CD4-positive, alpha-beta T cell (primary cell): ENCODE data around the gene ADGRL2. TPM values are rescaled to one million over a fixed set of nuclear protein-coding genes. Genes with fewer than 3 reads are reported as not detected.

Experiments used
- ATAC-seq: fragments of 200-7000 bp; cut with Tn5 transposase; one replicate; pipeline ENCODE4 v1.10.0; 2022; ENCODE audit warnings: mild to moderate bottlenecking; ENCODE audit not compliant: poor library complexity
- CTCF ChIA-PET: fragments of 350-600 bp; sonication (Branson Sonifier 250); formaldehyde crosslinking; loops from one replicate; lab custom pipeline; 2021; ENCODE audit warnings: antibody characterized with exemption, inconsistent platforms; lab: Charles Lee
- POLR2A ChIA-PET: fragments of 350-600 bp; sonication (Branson Sonifier 250); formaldehyde crosslinking; loops from one replicate; lab custom pipeline; 2021; ENCODE audit warnings: antibody characterized with exemption, inconsistent platforms; lab: Charles Lee
- DNase-seq, 14 experiments: peaks; one replicate each; pipeline ENCODE4 v3.0.0-alpha.2; 2013 to 2020; ENCODE audit warnings: mixed read lengths in 2 of 14
- H3K27ac ChIP-seq, 2 donors: one replicate each; pipeline versions ENCODE4 v1.5.1 to v1.7.0; 2013; ENCODE audit warnings: low read length in 2 of 2, low read depth in 1 of 2, mild to moderate bottlenecking in 1 of 2
- H3K27me3 ChIP-seq, 2 experiments: 1 replicate in 1 of 2; 2 replicates in 1 of 2; pipeline versions ENCODE4 v1.6.1 to v1.7.0; 2013; ENCODE audit warnings: low read length in 2 of 2, control low read depth in 1 of 2, mild to moderate bottlenecking in 1 of 2, moderate library complexity in 1 of 2; ENCODE audit not compliant: insufficient read depth in 2 of 2, control insufficient read depth in 1 of 2
- H3K36me3 ChIP-seq: one replicate; pipeline ENCODE4 v1.6.1; 2013; ENCODE audit warnings: low read length, control low read depth; ENCODE audit not compliant: insufficient read depth
- H3K4me1 ChIP-seq: one replicate; pipeline ENCODE4 v1.6.1; 2013; ENCODE audit warnings: low read length, control low read depth; ENCODE audit not compliant: insufficient read depth
- H3K4me3 ChIP-seq: one replicate; pipeline ENCODE4 v1.5.1; 2013; ENCODE audit warnings: mild to moderate bottlenecking, low read length, moderate library complexity
- H3K9me3 ChIP-seq, 2 experiments: 1 replicate in 1 of 2; 2 replicates in 1 of 2; pipeline versions ENCODE4 v1.6.1 to v1.7.0; 2013; ENCODE audit warnings: low read length in 2 of 2, mild to moderate bottlenecking in 2 of 2, control low read depth in 1 of 2, moderate library complexity in 1 of 2; ENCODE audit not compliant: control insufficient read depth in 1 of 2, insufficient read depth in 1 of 2
- H3K27ac Mint-ChIP-seq: one replicate; pipeline ENCODE4 v1.8.0; 2020; ENCODE audit warnings: mixed read lengths
- H3K27me3 Mint-ChIP-seq: one replicate; pipeline ENCODE4 v1.8.0; 2021; ENCODE audit warnings: mixed read lengths
- H3K36me3 Mint-ChIP-seq: one replicate; pipeline ENCODE4 v1.8.0; 2021; ENCODE audit warnings: low read depth, mixed read lengths
- H3K4me1 Mint-ChIP-seq: one replicate; pipeline ENCODE4 v1.8.0; 2021; ENCODE audit warnings: low read depth, mixed read lengths
- H3K4me3 Mint-ChIP-seq: one replicate; pipeline ENCODE4 v1.8.0; 2020; ENCODE audit warnings: mild to moderate bottlenecking, mixed read lengths
- H3K9me3 Mint-ChIP-seq: one replicate; pipeline ENCODE4 v1.8.0; 2020; ENCODE audit warnings: mixed read lengths
- CTCF ChIP-seq: fragments of 200-600 bp; IDR thresholded peaks from one replicate; pipeline ENCODE4 v1.8.0; 2022; ENCODE audit warnings: antibody characterized with exemption, mild to moderate bottlenecking
- intact Hi-C, 2 experiments: fragments of 100-400 bp; cut with DNase I in 1 of 2; cut with micrococcal nuclease in 1 of 2; formaldehyde crosslinking; loops; one replicate each; pipeline versions ENCODE4 v1.15.1 to v1.9.0; 2023 to 2025; cut with DNase I, micrococcal nuclease
- polyA plus RNA-seq, 2 donors: library from polyadenylated mRNA; unstranded; fragments of 120-200 nt; gene quantifications; one replicate each; pipeline ENCODE4 v1.2.1, GENCODE V29; 2013
- total RNA-seq, 174 experiments: library from RNA in 2 of 174; stranded (reverse) in 2 of 174; gene quantifications; one replicate each; pipeline ENCODE4 v1.2.3 and lab custom pipeline; 2021 to 2026

The ADGRL2 gene
- total RNA-seq (not detected), total RNA-seq (lab: John Stamatoyannopoulos, UW) (0 to 0.51 (median 0) reads per million in 172 experiments)
- not detected for polyA plus RNA-seq (2013, experiment 1 of 2)
- polyA plus RNA-seq (2013, experiment 2 of 2): 1.9 TPM

GRCh38 chr1:81800695-81801650, at the start of gene ADGRL2:
TSS of gene ADGRL2 (plus strand) at chr1:81800934. CDS start at chr1:81836985, 36,051 bp downstream.
- ChIA-PET CTCF (no interaction called here), POLR2A (no interaction called here)
- H3K27ac ChIP-seq: no peak within 1 kb of the TSS
- no peaks in the 10 kb centered on the region for H3K36me3 ChIP-seq
- Mint-ChIP-seq H3K27me3 (peaks cover 51% of the 10 kb centered on the region), H3K27ac (no peak within 1 kb of the TSS), H3K4me1 (peaks cover 6% of the 10 kb centered on the region), H3K9me3 (no peaks in the 10 kb centered on the region), H3K36me3 (no peaks in the 10 kb centered on the region), H3K4me3 (no peak within 1 kb of the TSS)
- H3K4me1 ChIP-seq: no peaks in the 10 kb centered on the region
- peaks cover 0 to 30% of the 10 kb centered on the region in 2 experiments for H3K9me3 ChIP-seq
- TF ChIP-seq CTCF: no peak
- no peak within 1 kb of the TSS for H3K4me3 ChIP-seq
- intact Hi-C loops: no loop called here
- ATAC-seq (no peak), DNase-seq (no peak)
- peaks cover 27 to 56% of the 10 kb centered on the region in 2 experiments for H3K27me3 ChIP-seq

- Mint-ChIP-seq H3K27ac (no peak overlapping the region), H3K4me3 (no peak overlapping the region), H3K4me1 (no peaks in the 10 kb centered on the region), H3K9me3 (no peaks in the 10 kb centered on the region), H3K36me3 (no peaks in the 10 kb centered on the region), H3K27me3 (no peaks in the 10 kb centered on the region)
- POLR2A ChIA-PET: no interaction called here
- Histone ChIP-seq H3K36me3 (no peaks in the 10 kb centered on the region), H3K4me1 (no peaks in the 10 kb centered on the region), H3K27ac (no peak overlapping the region), H3K9me3 (peaks cover 0 to 3% of the 10 kb centered on the region in 2 experiments), H3K27me3 (no peaks in the 10 kb centered on the region), H3K4me3 (no peak overlapping the region)
- TF ChIP-seq CTCF: no peak
- CTCF ChIA-PET: no interaction called here
- DNase-seq (no peak), ATAC-seq (no peak)
- intact Hi-C loops: no loop called here
Observed at GRCh38 chr1:81752840-81753239, 47.9 kb upstream of the ADGRL2 start.

GRCh38 chr1:81754424-81754823, 46.3 kb upstream of the ADGRL2 start:
- Histone ChIP-seq H3K4me3 (no peak overlapping the region), H3K4me1 (no peaks in the 10 kb centered on the region), H3K36me3 (no peaks in the 10 kb centered on the region), H3K27ac (no peak overlapping the region), H3K27me3 (no peaks in the 10 kb centered on the region), H3K9me3 (peaks cover 0 to 3% of the 10 kb centered on the region in 2 experiments)
- H3K27me3 Mint-ChIP-seq: no peaks in the 10 kb centered on the region
- CTCF ChIA-PET: no interaction called here
- ATAC-seq (no peak), DNase-seq (no peak)
- H3K4me3 Mint-ChIP-seq: no peak overlapping the region
- TF ChIP-seq CTCF: no peak
- no peaks in the 10 kb centered on the region for H3K9me3 Mint-ChIP-seq
- H3K36me3 Mint-ChIP-seq: no peaks in the 10 kb centered on the region
- intact Hi-C loops: no loop called here
- POLR2A ChIA-PET: no interaction called here
- no peak overlapping the region for H3K27ac Mint-ChIP-seq
- H3K4me1 Mint-ChIP-seq: no peaks in the 10 kb centered on the region
